TTC549 (cell line): Measurements from ENCODE around the gene DNM2.
"Not testable (repeated sequence)": the region's sequence is repeated elsewhere in the genome, so short reads cannot be mapped to it uniquely, and the experiment has no call there.

Experiments used
- FAIRE-seq: peaks from 2 replicates; lab custom pipeline; 2012; peaks lifted over from hg19 to GRCh38; lab: Jason Lieb, UNC

Gene DNM2

GRCh38 chr19:10726268-10726667, 8.4 kb downstream of the DNM2 start:
- no peak for FAIRE-seq

GRCh38 chr19:10727685-10728201, 9.9 kb downstream of the DNM2 start:
- no peak for FAIRE-seq

GRCh38 chr19:10729411-10729810, 11.5 kb downstream of the DNM2 start:
- FAIRE-seq = no peak

- FAIRE-seq = no peak
These were observed 13.1 kb downstream of the DNM2 start for GRCh38 chr19:10730932-10731331.

- FAIRE-seq = no peak
These were observed 17.9 kb downstream of the DNM2 start for GRCh38 chr19:10735741-10736140.

GRCh38 chr19:10736189-10736588, 18.3 kb downstream of the DNM2 start:
- no peak for FAIRE-seq

- no peak for FAIRE-seq
These were observed 19.2 kb downstream of the DNM2 start for GRCh38 chr19:10736916-10737551.

- no peak for FAIRE-seq
These were observed 19.8 kb downstream of the DNM2 start for GRCh38 chr19:10737722-10738121.

- FAIRE-seq = no peak
These were observed 22.9 kb downstream of the DNM2 start for GRCh38 chr19:10740798-10741197.

- FAIRE-seq = no peak
These were observed 24.6 kb downstream of the DNM2 start for GRCh38 chr19:10742476-10742875.

GRCh38 chr19:10744253-10744798, 26.4 kb downstream of the DNM2 start:
- no peak for FAIRE-seq

- no peak for FAIRE-seq
These were observed 27.0 kb downstream of the DNM2 start for GRCh38 chr19:10744801-10745293.

- FAIRE-seq = not testable (repeated sequence)
These were observed 28.6 kb downstream of the DNM2 start for GRCh38 chr19:10746437-10746836.

- no peak for FAIRE-seq
These were observed 29.4 kb downstream of the DNM2 start for GRCh38 chr19:10747271-10747670.

GRCh38 chr19:10747674-10748073, 29.8 kb downstream of the DNM2 start:
- FAIRE-seq = no peak

GRCh38 chr19:10748195-10748926, 30.5 kb downstream of the DNM2 start:
- FAIRE-seq = no peak

- FAIRE-seq = no peak
These were observed 31.1 kb downstream of the DNM2 start for GRCh38 chr19:10748927-10749434.

- FAIRE-seq = no peak
These were observed 31.8 kb downstream of the DNM2 start for GRCh38 chr19:10749435-10750384.

GRCh38 chr19:10751109-10751953, 33.5 kb downstream of the DNM2 start:
- no peak for FAIRE-seq

GRCh38 chr19:10752237-10752912, 34.5 kb downstream of the DNM2 start:
- no peak for FAIRE-seq
